Tibial nerve (tissue), 4 donors: ENCODE results near the gene CLNK.

ENCODE experiments used
- CTCF ChIP-seq, 5 experiments: fragments of 200-600 bp in 3 of 5; fragments of 450-650 bp in 2 of 5; sonication (generic) in 3 of 5; IDR thresholded peaks; one replicate each; pipeline ENCODE4 v1.5.1; 2016 to 2019; ENCODE audit warnings: antibody characterized with exemption in 5 of 5, mild to moderate bottlenecking in 3 of 5, moderate library complexity in 2 of 5
- EP300 ChIP-seq, 2 donors: sonication (generic); formaldehyde crosslinking; IDR thresholded peaks; one replicate each; pipeline ENCODE4 v1.6.1; 2017; ENCODE audit warnings: antibody characterized with exemption in 2 of 2, mild to moderate bottlenecking in 1 of 2
- POLR2A ChIP-seq, 2 donors: fragments of 450-650 bp; IDR thresholded peaks; one replicate each; pipeline ENCODE4 v1.6.1; 2017; ENCODE audit warnings: antibody characterized with exemption in 2 of 2, mild to moderate bottlenecking in 2 of 2, moderate library complexity in 2 of 2

DNA sequence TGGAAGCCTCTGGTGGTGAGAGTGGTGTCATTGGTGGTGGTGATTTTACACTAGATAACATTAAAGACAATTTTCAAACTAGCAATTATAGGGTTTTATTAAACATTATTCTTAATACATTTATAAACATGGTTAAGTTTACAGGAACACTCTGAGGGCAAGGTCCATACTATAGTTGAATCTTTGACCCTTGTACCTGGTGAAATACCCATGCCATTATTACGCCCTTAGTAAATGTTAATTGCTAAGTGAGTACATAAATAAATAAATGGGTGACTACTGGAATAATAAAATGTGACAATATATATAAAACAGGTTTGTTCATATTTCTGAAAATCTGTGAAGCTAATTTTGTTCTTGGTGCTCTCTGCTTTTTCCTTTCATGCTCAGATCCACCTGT, 13.6 kb upstream of the CLNK start:
- TF ChIP-seq CTCF (IDR thresholded peaks at IDR 0.05), result no peak
- no peak for TF ChIP-seq POLR2A (IDR thresholded peaks at IDR 0.05)
- TF ChIP-seq EP300 (IDR thresholded peaks at IDR 0.05), result no peak
